NK-92 (cell line): Measurements from ENCODE around the gene XPO5.

Source experiments
- DNase-seq: peaks from one replicate; lab custom pipeline; 2025; ENCODE audit not compliant: unreplicated experiment; lab: John Stamatoyannopoulos, UW

The XPO5 gene

GRCh38 chr6:43472515-43472914, 103.3 kb downstream of the XPO5 start:
- DNase-seq: no peak
